HG03575 (cell line): ENCODE results near the gene CNGB1.
"Not testable (repeated sequence)": the region's sequence is repeated elsewhere in the genome, so short reads cannot be mapped to it uniquely, and the experiment has no call there.

Source experiments
- ATAC-seq: cut with Tn5 transposase; IDR thresholded peaks from one replicate; pipeline ENCODE4 v1.9.1; 2021; ENCODE audit not compliant: unreplicated experiment, insufficient number of reproducible peaks, low FRiP score; ENCODE audit errors: extremely low read depth

Gene CNGB1

GRCh38 chr16:57848181-57848580, 122.7 kb downstream of the CNGB1 start:
- ATAC-seq = no peak

DNA sequence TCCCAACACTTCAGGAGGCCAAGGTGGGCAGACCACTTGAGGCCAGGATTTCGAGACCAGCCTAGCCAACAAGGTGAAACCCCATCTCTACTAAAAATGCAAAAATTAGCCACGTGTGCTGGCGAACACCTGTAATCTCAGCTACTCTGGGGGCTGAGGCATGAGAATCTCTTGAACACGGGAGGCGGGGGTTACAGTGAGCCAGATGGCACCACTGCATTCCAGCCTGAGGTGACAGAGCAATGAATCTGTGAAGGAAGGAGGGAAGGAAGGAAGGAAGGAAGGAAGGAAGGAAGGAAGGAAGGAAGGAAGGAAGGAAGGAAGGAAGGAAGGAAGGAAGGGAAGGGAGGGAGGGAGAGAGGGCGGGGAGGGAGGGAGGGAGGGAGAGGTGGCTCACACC, 124.0 kb downstream of the CNGB1 start:
- ATAC-seq = not testable (repeated sequence)

DNA sequence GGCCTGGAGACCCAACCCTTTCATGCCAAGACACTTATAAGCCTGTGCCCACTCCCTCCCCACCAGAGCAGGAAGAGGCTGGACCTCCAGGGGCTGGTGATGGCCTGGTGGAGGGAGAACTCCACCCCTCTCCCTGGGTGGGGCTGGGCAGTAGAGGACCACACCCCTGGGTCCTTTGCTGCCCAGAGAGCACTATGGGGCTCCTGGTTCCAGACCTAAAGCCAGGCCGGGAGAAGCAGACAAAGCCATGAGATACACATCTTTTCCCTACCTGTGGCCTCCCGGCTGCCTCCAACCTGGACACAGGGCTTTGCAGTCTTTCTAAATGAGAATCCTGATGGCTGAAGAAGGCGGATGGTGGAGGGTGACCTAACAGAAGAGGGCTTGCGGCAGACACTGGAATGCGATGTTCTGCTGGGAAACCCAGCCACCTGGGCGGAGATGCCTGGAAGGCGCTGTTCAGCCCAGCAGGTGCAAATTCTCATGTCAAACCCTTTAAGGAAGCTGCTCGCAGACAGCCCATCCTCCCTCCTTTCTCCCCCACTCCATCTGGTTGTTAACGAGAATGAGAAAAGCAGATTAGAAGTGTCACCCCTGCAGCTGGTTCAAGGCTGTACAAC, 124.7 kb downstream of the CNGB1 start:
- ATAC-seq = no peak

- no peak for ATAC-seq
These were observed 125.8 kb downstream of the CNGB1 start for GRCh38 chr16:57845115-57845514.

GRCh38 chr16:57844416-57845030, 126.4 kb downstream of the CNGB1 start:
- no peak for ATAC-seq

- no peak for ATAC-seq
These were observed 127.5 kb downstream of the CNGB1 start for GRCh38 chr16:57843400-57843799.

DNA sequence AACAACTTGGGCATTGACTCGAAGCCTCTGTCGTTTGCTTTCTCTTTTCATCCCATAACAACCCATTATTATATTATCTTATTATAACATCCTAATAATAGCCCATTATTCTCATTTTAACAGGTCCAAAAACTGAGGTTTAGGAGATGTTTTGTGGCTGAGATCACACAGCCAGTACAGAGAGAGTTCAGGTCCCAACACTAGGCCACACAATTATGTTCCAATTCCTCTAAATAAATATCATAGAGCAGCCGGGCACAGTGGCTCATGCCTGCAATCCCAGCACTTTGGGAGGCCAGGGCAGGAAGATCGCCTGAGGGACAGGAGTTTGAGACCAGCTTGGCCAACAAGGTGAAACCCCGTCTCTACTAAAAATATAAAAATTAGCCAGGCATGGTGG, 128.3 kb downstream of the CNGB1 start:
- ATAC-seq = no peak

DNA sequence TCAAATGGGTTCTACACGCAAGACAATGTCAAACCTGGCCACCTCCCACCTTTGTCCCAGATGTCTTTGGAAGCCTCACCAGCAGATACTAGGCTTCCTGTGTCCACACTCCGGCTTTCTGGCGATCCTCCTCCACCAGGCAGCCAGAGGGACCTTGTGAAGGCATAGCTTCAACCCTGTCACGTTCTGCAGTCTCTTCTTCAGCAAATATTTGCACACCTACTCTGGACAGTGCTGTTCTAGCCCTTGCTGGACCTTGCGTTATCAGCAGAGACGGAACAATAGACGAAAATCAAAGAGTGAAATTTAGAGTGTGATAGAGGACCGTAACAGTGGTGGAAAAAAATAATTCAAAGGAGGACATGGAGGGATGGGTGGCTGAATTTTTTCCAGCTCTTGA, 130.1 kb downstream of the CNGB1 start:
- ATAC-seq = no peak

DNA sequence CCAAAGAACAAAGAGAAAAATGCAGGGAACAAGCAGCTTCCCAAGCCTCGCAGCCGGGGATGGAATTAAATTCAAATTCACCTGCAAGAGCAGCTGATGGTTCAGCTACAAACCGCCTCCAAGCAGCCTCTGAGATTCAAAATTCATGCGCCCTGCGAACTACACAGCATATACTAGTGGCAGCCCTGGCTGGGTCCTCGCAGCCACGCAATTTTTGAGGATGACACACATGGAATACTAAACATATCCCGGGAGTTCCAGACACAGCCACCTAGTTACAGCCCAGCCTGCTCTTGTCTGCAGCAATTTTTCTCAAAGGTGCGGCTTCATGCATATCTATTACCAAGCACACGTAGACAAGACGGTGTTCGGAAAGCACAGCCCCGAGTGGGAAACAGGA, 132.8 kb downstream of the CNGB1 start:
- ATAC-seq = no peak

GRCh38 chr16:57837305-57838125, 133.4 kb downstream of the CNGB1 start:
- ATAC-seq = no peak

DNA sequence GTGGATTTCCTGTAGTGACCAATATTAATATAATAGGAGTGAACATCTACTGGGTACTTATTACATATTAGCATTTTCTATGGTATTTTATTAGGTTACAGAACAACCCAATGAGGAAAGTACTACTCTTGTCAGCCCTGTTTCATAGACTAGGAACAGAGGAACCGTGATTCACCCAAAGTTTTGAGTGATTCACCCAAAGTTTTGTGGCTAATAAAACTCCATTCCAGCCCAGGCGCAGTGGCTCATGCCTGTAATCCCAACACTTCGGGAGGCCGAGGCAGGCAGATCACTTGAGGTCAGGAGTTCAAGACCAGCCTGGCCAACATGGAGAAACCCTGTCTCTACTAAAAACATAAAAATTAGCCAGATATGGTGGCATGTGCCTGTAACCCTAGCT, 135.5 kb downstream of the CNGB1 start:
- not testable (repeated sequence) for ATAC-seq

GRCh38 chr16:57834936-57835335, 136.0 kb downstream of the CNGB1 start:
- ATAC-seq = no peak
